GM12892 (cell line): ENCODE results near the gene PLAC1.

Experiments
- POLR2A ChIP-seq: IDR thresholded peaks from 2 replicates; pipeline ENCODE4 v1.6.1; 2011; ENCODE audit warnings: low read depth, low read length, control low read depth
- POLR2AphosphoS5 ChIP-seq: IDR thresholded peaks from 2 replicates; pipeline ENCODE4 v1.6.1; 2011; ENCODE audit warnings: low read depth, low read length, control low read depth
- TAF1 ChIP-seq: IDR thresholded peaks from 2 replicates; pipeline ENCODE4 v1.6.1; 2011; ENCODE audit warnings: low read depth, mild to moderate bottlenecking, control low read depth, low read length, borderline replicate concordance

- TF ChIP-seq POLR2AphosphoS5 (no peak), POLR2A (no peak), TAF1 (no peak)
Measured at GRCh38 chrX:134570509-134570846, 87.8 kb downstream of the PLAC1 start.
